ENCODE results near the gene MACC1.

DNA sequence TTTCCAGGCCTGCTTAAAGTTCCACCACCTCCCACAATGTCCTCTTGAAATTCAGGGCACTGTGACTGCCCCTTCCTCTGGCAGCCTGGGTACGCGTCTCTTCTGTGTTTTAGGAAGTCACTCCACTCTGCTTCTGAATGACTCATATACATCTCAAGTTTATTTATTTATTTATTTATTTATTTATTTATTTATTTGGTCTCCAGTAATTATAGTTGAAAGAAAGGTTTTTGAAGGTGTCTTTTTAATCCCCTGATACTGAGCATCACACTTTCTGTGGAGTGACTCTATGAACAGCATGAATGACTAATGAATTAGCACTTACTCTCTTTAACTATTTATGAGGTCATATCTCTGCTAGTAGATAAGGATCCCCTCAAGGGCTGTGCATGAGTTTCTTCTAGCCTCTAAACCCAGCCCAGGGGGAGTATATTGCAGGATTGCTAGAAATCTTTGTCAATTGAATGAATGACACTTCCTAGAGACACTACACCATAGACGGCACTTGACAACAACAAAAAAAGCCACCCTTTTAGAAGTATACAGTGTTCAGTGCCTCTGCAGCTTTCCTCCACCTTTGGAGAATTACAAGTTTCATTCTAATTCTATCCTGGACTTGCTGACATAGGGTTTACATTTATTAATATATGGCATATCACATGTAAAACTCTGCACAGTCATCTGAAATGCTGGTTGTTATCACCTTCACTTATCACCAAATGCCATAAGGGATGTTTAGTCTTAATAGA, 2.1 kb downstream of the MACC1 start:
- TF ChIP-seq YY1 (IDR thresholded peaks at IDR 0.05; ENCODE audit: low read depth, low read length) = no peak
- TF ChIP-seq JUND (IDR thresholded peaks at IDR 0.05; ENCODE audit: low read depth, low read length) = no peak
- TF ChIP-seq POLR2AphosphoS5 (IDR thresholded peaks at IDR 0.05; ENCODE audit: low read length) = peak; percentile 45; the same call in 1 of the 2 replicates
- TF ChIP-seq, protein P1, sequence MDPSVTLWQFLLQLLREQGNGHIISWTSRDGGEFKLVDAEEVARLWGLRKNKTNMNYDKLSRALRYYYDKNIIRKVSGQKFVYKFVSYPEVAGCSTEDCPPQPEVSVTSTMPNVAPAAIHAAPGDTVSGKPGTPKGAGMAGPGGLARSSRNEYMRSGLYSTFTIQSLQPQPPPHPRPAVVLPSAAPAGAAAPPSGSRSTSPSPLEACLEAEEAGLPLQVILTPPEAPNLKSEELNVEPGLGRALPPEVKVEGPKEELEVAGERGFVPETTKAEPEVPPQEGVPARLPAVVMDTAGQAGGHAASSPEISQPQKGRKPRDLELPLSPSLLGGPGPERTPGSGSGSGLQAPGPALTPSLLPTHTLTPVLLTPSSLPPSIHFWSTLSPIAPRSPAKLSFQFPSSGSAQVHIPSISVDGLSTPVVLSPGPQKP (IDR thresholded peaks at IDR 0.05; ENCODE audit: low read depth, low read length) = no peak
- no peak for TF ChIP-seq ZNF274 (IDR thresholded peaks at IDR 0.05; ENCODE audit: insufficient read depth, insufficient read length)
- TF ChIP-seq POLR2A (IDR thresholded peaks at IDR 0.05; ENCODE audit: low read depth, low read length) = no peak
- TF ChIP-seq, protein P2, sequence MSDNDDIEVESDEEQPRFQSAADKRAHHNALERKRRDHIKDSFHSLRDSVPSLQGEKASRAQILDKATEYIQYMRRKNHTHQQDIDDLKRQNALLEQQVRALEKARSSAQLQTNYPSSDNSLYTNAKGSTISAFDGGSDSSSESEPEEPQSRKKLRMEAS (IDR thresholded peaks at IDR 0.05; ENCODE audit: low read depth, low read length) = no peak
- no peak for TF ChIP-seq CREM (IDR thresholded peaks at IDR 0.05; ENCODE audit: low read depth)
- TF ChIP-seq, protein P3, sequence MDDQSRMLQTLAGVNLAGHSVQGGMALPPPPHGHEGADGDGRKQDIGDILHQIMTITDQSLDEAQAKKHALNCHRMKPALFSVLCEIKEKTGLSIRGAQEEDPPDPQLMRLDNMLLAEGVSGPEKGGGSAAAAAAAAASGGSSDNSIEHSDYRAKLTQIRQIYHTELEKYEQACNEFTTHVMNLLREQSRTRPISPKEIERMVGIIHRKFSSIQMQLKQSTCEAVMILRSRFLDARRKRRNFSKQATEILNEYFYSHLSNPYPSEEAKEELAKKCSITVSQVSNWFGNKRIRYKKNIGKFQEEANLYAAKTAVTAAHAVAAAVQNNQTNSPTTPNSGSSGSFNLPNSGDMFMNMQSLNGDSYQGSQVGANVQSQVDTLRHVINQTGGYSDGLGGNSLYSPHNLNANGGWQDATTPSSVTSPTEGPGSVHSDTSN (IDR thresholded peaks at IDR 0.05; ENCODE audit: insufficient replicate concordance, low read depth, low read length) = no peak
- TF ChIP-seq RAD21 (IDR thresholded peaks at IDR 0.05; ENCODE audit: insufficient read depth, low read depth, low read length) = no peak
- TF ChIP-seq FOS (IDR thresholded peaks at IDR 0.05; ENCODE audit: borderline replicate concordance, extremely low read depth, insufficient read length) = no peak
- TF ChIP-seq SMC3 (IDR thresholded peaks at IDR 0.05; ENCODE audit: borderline replicate concordance, low read length) = no peak
- no peak for TF ChIP-seq EP300 (IDR thresholded peaks at IDR 0.05; ENCODE audit: borderline replicate concordance in 1 of 2, control insufficient read depth in 1 of 2, low read depth in 2 of 2, low read length in 2 of 2)
- TF ChIP-seq SREBF2 (IDR thresholded peaks at IDR 0.05; ENCODE audit: low read length) = no peak

Data from GM12878 (cell line).